Thoracic aorta (tissue), 2 donors: ENCODE data around the gene PCDH9. TPM values are rescaled to one million over a fixed set of nuclear protein-coding genes. Genes with fewer than 3 reads are reported as not detected.

Source experiments
- ATAC-seq: fragments of 150-250 bp; one replicate; pipeline ENCODE4 v1.8.0; 2017; ENCODE audit warnings: low read depth; ENCODE audit not compliant: insufficient number of reproducible peaks, low FRiP score
- DNase-seq: peaks from one replicate; pipeline ENCODE4 v3.0.0-alpha.2; 2020; ENCODE audit warnings: low spot score
- H3K27ac ChIP-seq, 2 donors: fragments of 200-600 bp; sonication (generic); 1 replicate in 1 of 2; 2 replicates in 1 of 2; pipeline ENCODE4 v1.5.1; 2016; ENCODE audit warnings: mild to moderate bottlenecking in 2 of 2, moderate library complexity in 2 of 2
- H3K27me3 ChIP-seq: fragments of 200-600 bp; sonication (generic); replicated peaks from 2 replicates; pipeline ENCODE4 v1.6.0; 2016; ENCODE audit warnings: mild to moderate bottlenecking; ENCODE audit not compliant: insufficient read depth
- H3K36me3 ChIP-seq: fragments of 200-600 bp; sonication (generic); one replicate; pipeline ENCODE4 v1.5.1; 2016
- H3K4me1 ChIP-seq, 2 donors: fragments of 200-600 bp; sonication (generic); 1 replicate in 1 of 2; 2 replicates in 1 of 2; pipeline versions ENCODE4 v1.5.1 to v1.6.0; 2016; ENCODE audit warnings: low read depth in 2 of 2, mild to moderate bottlenecking in 1 of 2; ENCODE audit not compliant: control insufficient read depth in 1 of 2
- H3K4me3 ChIP-seq: fragments of 200-600 bp; sonication (generic); 2 replicates; pipeline ENCODE4 v1.5.1; 2016; ENCODE audit warnings: mild to moderate bottlenecking
- H3K9me3 ChIP-seq: fragments of 200-600 bp; sonication (generic); 2 replicates; pipeline ENCODE4 v1.5.1; 2016
- CTCF ChIP-seq: fragments of 200-600 bp; sonication (generic); IDR thresholded peaks from one replicate; pipeline ENCODE4 v1.5.1; 2019; ENCODE audit warnings: antibody characterized with exemption
- total RNA-seq, 2 donors: library from RNA; depleted of rRNA; stranded (reverse); fragments of >200 nt; gene quantifications; one replicate each; pipeline versions ENCODE4 v1.1.0 to v1.2.3, GENCODE V29; 2016

PCDH9 gene
- total RNA-seq, 2 donors from 2014 or later, result 12.3 to 15.3 TPM

GRCh38 chr13:66663711-66664110, 566.4 kb downstream of the PCDH9 start:
- Histone ChIP-seq H3K27me3 (no peaks in the 10 kb centered on the region), H3K4me1 (no peaks in the 10 kb centered on the region), H3K36me3 (no peaks in the 10 kb centered on the region), H3K9me3 (no peaks in the 10 kb centered on the region), H3K4me3 (no peak overlapping the region), H3K27ac (no peak overlapping the region)
- TF ChIP-seq CTCF, result no peak
- no peak for ATAC-seq
- no peak for DNase-seq

GRCh38 chr13:66663206-66663605, 566.9 kb downstream of the PCDH9 start:
- Histone ChIP-seq H3K27ac (no peak overlapping the region), H3K4me1 (no peaks in the 10 kb centered on the region), H3K4me3 (no peak overlapping the region), H3K36me3 (no peaks in the 10 kb centered on the region), H3K27me3 (no peaks in the 10 kb centered on the region), H3K9me3 (no peaks in the 10 kb centered on the region)
- ATAC-seq, result no peak
- no peak for DNase-seq
- TF ChIP-seq CTCF, result no peak

- Histone ChIP-seq H3K27ac (no peak overlapping the region), H3K27me3 (no peaks in the 10 kb centered on the region), H3K4me3 (no peak overlapping the region), H3K4me1 (no peaks in the 10 kb centered on the region), H3K36me3 (no peaks in the 10 kb centered on the region), H3K9me3 (no peaks in the 10 kb centered on the region)
- DNase-seq, result no peak
- TF ChIP-seq CTCF, result no peak
- no peak for ATAC-seq
These were observed 568.8 kb downstream of the PCDH9 start for GRCh38 chr13:66661336-66661735.

- Histone ChIP-seq H3K9me3 (no peaks in the 10 kb centered on the region), H3K4me3 (no peak overlapping the region), H3K27ac (no peak overlapping the region), H3K36me3 (no peaks in the 10 kb centered on the region), H3K27me3 (no peaks in the 10 kb centered on the region), H3K4me1 (no peaks in the 10 kb centered on the region)
- no peak for TF ChIP-seq CTCF
- no peak for DNase-seq
- ATAC-seq, result no peak
These were observed 569.7 kb downstream of the PCDH9 start for GRCh38 chr13:66660468-66660813.

- no peaks in the 10 kb centered on the region for H3K4me1 ChIP-seq
- TF ChIP-seq CTCF, result no peak
- ATAC-seq, result no peak
- no peaks in the 10 kb centered on the region for H3K36me3 ChIP-seq
- no peak overlapping the region for H3K27ac ChIP-seq
- H3K4me3 ChIP-seq, result no peak overlapping the region
- no peak for DNase-seq
- no peaks in the 10 kb centered on the region for H3K27me3 ChIP-seq
- H3K9me3 ChIP-seq, result no peaks in the 10 kb centered on the region
These were observed 570.3 kb downstream of the PCDH9 start for GRCh38 chr13:66659701-66660467.
